Stimulated activated CD4-positive, alpha-beta T cell treated with anti-CD3 and anti-CD28 coated beads, Interleukin-1b, Interleukin-23, amount 100 ng/mL, for 48 hours (primary cell): ENCODE results near the gene CCNT2.
"Not testable (repeated sequence)": the region's sequence is repeated elsewhere in the genome, so short reads cannot be mapped to it uniquely, and the experiment has no call there.

ENCODE experiments used
- DNase-seq: peaks from one replicate; pipeline ENCODE4 v3.0.0-alpha.2; 2020

Gene CCNT2

DNA sequence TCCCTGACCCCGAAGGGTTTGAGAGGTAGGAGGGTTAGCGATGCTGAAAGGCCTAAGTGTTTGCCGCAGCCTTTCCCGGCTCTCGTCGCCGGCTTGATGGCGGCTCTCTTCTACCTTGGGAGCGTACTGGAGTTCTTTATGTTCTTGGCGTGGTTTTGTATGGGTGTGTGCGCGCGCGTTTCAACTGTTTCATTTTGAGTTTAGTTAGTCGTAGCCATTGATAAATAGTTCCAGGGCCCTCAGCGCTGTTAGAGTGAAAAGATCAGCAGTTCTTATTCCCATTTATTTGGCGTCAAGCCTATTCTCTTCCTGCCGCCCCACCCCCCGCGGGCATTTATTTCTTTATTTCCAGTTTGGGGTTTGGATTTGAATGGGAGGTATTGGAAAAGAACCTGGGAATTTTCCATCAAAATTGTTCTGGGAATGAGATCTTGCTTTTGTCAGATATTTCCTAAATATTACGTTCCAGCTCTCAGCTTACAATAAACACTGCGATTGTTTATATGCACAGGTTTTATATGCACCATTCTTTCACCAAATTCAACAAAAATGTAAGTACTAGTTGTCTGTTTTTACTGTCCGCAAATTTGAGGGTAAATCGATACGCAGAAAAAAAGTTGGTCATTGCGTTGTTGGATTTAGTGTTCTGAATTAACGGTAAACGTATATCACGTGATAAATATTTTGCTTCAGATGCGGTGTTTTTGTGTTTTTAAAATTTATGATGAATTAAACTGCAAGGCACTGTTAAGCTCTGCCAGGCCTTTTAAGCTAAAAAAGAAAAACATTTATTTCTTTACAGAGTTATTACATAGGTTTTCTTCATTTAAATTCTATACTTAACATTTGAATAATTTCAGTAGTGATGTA is 954 bp downstream of the CCNT2 start:
- peak; percentile 68 for DNase-seq

DNA sequence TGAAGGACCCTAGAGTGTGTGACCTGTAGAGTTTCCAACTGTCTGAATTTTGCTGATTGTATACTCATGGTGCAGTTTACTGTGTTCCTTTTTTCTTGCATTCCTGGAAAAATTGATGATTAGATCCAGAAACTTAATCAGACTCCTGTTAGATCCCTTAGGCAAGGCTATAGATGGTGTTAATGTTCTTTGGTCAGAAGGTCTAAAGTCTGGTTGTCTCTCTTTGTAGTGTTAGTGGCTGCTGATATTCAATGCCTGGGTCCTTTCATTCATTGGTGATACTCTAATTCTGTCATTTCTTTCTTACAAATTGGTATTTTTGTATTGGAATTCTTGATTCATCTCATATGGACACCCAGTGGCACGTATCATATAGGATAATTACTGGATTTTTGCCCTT is 6.3 kb downstream of the CCNT2 start:
- DNase-seq, result no peak

DNA sequence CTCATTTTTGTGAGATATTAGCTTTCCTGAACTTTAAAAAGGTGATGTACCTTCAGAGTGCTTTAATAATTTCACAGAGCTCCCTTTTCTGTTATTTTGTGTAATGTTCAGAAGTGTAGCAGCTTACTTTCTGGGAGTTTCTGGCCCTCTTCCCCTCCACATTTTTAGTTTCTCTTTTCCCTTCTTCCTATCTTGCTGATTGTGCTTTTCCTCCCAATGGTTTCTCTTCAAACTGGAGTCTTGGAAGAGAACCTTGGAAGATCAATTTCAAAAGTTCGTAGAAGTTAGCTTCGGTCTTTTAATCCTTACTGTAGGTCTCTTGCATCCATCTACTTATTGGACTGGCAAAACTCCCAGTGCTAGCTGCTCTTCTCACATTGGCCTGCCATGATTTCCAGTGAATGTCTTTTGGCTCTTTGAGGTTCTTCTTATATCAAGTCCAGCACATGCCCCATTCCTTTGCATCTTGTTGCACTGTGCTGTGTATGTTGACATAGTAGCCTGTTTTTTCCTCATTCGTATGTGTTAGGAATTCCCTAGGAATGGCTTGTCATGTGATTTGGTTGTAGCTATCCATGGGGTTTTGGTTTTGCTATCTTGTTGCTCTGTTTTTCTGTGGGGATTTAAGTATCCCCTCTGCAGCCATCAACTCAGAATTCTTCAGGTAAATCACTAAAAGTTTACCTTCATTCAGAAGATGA is 7.8 kb downstream of the CCNT2 start:
- no peak for DNase-seq

DNA sequence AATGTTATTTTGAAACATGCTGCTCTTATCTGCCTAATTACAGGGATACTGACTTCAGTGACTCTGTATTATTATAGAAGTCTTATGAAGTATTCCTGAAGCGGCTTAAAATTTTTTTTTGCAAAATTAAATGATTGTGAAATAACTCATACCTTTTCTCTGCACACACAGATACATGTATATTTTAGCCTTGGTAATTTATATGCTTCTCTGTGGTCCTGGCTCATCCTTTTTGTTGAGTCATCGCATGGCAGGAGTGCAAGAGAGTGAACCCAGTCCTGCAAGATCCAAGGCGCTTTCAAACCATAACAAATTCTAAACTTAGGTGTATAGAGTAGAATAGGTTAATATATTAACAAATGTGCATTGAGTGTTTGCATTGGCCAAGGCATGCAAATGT is 8.6 kb downstream of the CCNT2 start:
- DNase-seq, result no peak

DNA sequence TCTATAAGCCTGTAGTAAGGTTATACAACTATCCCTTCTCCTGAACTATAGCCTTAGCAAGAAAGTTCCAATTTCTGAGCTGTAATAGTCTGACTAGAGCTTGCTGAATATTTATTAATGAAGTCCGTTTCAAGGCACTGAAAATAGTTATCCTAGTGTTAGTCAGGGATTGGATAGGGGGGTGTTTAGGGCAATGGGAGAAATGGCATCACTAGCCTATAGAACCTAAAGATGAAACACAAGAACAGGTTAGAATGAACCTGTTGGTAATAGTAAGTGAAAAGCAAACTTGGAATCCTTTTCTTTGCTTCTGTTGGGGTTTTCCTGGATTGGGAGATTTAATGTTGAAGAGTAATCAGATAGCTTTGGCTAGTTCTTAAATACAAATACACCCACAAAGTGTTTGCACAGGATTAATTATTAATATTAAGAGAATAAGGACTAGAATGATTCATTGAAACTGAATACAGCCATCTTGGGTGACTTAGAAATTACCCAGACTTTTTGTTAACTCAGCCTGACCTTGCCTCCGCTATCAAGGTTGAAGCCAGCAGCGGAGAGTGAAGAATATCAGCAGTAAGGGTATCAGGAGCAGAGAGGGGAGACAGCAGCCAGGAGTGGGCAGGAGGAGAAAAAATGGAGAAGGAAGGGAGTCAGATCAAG is 14.4 kb downstream of the CCNT2 start:
- DNase-seq, result no peak

DNA sequence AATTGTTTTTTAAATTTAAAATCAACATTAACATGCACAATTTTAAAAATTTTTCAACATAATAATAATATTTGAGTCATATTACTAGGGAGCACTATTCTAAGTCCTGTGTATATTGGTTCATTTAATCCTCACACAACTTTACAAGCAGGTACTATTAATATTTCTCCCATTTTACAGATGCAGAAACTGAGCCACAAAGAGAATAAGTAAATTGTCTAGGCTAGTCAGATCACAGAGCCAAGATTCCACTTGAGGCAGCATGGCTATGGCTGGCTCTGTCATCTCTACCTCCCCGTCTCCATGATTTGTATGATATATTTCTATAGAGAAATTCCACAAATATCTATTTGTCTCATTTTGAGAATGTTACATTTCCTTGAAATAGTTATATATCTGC is 15.1 kb downstream of the CCNT2 start:
- DNase-seq, result no peak

DNA sequence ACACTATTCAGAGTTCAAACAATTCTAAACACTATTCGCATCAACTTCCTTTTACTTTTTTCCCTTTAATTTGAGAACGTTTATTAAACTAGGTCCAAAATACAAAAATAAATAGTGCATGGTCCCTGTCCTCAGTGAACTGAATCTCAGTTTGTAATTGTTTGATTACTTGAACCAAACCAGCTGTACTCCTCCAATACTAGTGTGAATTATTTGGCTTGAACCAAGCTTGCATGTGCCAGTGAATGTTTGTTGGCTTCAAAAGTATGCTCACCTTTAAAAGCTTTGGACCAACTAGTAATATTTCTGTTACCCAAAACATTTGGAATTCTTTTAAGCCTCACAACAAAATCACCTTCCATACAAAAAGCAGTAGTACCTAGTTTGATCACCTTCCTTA is 15.5 kb downstream of the CCNT2 start:
- DNase-seq, result no peak

DNA sequence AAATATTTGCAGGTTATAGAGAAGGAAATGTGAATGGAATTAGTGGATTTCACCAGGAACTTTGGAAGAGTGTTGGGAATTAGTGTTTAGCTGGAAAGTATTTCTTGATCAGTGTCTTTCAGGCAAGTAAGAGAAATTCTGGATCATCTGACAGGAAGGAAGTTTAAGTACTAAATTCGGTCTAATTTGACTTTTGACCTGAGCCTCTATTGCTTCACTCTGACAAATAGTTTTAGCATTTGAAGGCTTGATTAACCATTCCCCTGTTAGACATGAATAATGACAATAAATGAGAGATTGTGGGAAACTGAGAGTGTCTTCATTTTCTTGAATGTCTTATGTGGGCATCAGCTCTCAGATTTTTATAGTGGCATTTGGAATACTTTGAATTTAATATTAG is 16.0 kb downstream of the CCNT2 start:
- DNase-seq, result no peak

DNA sequence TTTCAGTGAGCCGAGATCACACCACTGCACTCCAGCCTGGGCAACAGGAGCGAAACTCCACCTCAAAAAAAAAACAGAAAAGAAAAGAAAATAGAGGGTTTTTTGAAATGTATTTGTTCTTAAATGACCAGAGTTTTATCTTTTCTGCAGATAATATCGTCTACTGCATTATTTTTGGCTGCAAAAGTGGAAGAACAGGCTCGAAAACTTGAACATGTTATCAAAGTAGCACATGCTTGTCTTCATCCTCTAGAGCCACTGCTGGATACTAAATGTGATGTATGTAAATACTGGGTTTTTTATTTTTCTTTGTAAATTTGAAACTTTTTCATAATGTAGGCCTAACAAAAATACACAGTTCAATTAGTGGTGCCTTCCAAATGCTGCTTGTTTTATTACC is 18.1 kb downstream of the CCNT2 start:
- DNase-seq, result no peak

DNA sequence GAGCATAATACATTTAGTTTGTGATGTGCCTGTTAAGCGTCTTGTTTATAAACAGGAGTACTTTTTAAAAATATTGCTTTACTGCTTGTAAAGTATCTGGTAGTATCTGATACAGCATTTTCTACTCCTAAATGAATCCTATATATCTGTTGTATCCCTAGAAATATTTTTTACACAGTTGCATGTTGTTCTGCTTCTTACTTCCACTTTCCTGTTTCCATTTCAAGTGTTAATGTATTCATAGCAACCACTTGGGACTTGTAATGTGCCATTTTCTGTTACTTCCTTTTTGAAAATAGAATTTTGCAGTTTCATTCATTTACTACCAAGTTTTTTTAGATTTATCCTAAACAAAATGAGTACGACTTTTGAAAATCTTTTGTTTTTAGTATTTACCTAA is 24.9 kb downstream of the CCNT2 start:
- DNase-seq, result no peak

DNA sequence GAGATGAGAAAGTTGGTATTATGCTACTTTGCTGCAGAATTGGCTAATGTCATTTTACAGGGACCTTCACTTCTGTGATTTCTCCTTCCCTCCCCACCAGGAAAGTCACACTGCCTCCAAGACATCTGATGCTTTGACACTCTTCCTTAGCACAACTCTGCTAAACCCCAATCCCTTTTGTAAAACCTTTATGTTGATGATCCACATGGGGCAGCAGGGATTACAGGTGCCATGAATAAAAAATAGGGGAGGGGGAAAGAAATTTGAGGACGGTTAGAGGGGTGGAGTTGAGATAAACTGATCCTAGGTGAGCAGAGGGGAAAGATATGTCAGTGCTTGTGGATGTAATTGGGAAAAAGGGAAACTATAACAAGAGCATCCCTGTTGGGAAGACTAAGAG is 26.4 kb downstream of the CCNT2 start:
- DNase-seq, result no peak

DNA sequence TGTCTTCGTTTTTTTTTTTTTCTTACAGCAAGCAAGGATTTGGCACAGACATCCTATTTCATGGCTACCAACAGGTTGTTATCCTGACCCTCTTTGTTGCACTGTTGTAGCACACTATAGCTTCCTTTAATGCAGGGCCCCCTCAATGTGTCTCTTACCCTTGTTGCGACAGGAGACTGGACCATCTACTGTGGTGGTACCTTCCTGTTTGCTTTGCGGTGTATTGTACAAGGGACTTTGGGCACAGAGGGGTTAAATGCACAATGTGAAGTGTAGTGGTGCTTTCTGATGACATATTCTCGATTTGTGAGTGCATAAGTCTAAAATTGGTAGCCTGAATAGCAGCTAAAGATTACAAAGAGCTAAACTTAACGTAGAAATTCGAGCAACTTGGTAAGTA is 27.5 kb downstream of the CCNT2 start:
- DNase-seq, result no peak

DNA sequence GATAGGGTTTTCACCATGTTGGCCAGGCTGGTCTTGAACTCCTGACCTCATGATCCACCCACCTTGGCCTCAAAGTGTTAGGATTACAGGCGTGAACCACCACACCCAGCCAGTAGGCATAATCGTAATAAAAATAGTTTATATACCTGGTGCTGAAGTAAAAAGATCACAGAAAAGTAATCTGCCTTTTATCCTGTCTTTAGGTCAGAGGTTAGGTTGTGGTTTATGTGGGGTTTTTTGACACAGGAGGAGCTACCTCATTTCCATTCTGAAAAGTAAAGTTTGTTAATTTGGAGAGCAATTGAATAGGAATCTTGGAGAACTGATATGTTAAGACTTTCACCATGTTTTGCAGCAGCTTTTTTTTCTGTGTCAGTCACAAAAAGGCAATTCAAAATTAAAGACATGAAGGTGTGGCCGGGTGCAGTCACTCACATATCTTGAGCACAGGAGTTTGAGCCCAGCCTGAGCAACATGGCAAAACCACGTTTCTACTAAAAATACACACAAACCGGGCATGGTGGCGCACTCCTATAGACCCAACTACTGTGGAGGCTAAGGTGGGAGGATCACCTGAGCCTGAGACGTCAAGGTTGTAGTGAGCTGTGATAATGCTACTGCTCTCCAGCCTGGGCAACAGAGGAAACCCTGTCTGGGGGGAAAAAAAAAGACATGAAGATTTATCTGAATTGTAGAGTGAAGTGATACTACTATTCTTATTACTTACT is 31.5 kb downstream of the CCNT2 start:
- DNase-seq, result no peak

DNA sequence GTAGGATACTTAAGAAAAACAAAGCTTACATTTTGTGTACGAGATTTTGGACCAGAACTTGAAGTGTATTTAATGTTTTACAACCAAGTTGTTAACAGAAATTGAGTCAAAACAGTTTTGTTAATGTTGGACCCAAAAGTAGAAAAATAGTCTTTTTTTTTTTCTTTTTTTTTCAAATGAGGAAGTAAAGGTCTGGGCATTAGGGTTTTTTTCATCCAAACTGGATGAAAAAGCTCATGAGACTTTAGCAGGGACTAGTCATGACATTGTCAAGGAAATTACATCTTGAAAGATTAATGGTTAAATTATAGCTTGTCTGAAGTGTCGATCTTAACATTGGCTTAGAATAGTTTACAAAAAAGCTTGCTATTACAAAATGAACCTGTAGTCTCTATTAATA is 32.3 kb downstream of the CCNT2 start:
- DNase-seq, result no peak

DNA sequence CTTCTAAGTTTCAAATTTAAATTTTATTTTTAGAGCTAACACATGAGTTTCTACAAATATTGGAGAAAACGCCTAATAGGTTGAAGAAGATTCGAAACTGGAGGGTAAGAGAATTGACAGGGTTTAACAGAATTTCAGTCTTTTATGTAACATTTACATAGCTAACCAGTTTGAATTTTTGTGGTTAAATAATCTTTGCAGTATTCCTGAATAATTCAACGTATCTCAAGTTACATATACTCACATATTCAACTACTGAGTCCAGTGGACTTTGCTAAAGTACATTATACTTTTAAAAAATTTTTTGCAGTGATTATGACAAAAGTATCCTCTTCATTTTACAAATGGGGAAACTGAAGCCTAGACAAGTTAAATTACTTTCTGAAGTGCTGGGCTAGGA is 34.0 kb downstream of the CCNT2 start:
- DNase-seq, result no peak

DNA sequence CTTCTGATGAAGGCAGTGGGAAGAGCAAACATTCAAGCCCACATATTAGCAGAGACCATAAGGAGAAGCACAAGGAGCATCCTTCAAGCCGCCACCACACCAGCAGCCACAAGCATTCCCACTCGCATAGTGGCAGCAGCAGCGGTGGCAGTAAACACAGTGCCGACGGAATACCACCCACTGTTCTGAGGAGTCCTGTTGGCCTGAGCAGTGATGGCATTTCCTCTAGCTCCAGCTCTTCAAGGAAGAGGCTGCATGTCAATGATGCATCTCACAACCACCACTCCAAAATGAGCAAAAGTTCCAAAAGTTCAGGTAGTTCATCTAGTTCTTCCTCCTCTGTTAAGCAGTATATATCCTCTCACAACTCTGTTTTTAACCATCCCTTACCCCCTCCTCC is 35.4 kb downstream of the CCNT2 start:
- DNase-seq, result no peak

DNA sequence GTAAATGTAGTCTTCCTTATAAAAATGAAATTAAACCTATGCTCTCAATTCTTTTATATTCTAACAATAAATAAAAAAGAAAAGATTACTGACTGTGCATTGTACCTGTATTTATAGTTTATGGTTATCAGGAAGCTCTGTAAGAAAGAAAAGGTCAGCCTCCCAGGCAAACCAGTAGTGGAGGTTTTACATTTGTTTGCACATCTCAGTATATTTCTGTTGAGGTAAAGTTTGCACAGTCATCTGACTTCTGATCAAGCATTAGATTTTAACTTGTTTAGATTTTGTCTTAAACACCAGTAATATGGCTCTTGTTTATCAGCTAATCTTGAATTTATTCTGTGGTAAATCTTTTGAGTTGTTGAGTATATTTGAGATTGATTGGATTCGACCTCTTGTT is 37.1 kb downstream of the CCNT2 start:
- DNase-seq, result no peak

DNA sequence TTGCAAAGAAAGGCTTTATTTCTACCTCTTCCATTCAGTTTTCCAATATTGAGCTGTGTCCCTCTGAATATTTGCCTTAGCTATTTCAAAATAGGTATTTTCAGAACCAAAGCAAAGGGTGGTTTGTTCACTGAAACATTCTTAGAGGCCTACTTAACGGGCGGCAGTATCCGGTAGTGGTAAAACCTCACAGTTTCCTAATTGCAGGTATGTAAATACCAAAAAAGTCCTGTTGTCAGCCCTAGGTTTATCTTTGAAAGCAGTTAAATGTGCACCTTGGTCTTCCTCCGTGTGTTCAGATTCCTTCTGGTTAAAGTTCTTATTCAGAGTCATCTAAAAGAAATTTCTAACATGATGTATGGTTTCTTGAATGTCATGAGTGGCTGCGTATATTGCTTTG is 38.9 kb downstream of the CCNT2 start:
- no peak for DNase-seq

DNA sequence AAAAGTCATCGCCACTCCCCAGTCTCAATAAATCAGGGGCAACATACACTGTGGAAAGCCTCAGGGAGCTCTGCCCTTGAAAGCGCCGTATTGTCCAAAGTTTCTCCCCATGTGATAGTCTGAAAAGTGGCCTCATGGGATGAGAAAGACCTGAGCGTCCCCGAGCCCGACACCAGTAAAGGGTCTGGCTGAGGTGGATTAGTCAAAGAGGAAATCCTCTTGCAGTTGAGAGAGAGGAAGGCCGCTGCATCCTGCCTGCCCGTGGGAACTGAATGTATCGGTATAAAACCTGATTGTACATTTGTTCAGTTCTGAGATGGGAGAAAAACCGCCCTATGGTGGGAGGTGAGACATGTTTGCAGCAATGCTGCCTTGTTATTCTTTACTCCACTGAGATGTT is 48.5 kb downstream of the CCNT2 start:
- DNase-seq, result not testable (repeated sequence)

DNA sequence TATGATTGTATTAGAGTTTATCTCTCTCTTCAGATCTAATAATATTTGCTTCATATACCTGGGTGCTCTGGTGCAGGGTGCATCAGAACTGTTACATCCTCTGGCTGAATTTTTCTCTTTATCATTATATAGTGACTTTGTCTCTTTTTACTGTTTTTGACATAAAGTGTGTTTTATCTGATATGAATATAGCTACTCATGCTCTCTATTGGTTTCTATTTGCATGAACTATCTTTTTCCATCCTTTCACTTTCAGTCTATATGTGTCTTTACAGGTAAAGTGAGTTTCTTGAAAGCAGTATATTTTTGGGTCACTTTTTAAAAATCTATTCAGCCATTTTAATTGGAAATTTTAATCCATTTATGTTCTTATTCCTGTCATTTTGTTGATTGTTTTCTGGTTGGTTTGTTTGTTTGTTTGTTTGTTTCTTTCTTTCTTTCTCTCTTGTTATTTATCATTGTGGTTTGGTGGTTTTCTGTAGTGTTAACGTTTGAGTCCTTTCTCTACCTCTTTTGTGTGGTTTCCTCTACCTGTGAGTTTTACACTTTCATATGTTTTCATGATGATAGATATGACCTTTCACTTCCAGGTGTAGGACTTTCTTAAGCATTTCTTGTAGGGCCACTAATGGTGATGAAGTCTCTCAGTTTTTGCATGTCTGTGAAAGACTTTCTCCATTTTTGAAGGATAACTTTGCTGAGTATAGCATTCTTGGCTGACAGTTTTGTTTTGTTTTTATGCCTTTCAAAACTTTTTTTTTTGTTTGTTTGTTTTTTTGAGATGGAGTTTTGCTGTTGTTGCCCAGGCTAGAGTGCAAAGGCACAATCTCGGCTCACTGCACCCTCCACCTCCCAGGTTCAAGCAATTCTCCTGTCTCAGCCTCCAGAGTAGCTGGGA is 54.9 kb downstream of the CCNT2 start:
- DNase-seq, result no peak

DNA sequence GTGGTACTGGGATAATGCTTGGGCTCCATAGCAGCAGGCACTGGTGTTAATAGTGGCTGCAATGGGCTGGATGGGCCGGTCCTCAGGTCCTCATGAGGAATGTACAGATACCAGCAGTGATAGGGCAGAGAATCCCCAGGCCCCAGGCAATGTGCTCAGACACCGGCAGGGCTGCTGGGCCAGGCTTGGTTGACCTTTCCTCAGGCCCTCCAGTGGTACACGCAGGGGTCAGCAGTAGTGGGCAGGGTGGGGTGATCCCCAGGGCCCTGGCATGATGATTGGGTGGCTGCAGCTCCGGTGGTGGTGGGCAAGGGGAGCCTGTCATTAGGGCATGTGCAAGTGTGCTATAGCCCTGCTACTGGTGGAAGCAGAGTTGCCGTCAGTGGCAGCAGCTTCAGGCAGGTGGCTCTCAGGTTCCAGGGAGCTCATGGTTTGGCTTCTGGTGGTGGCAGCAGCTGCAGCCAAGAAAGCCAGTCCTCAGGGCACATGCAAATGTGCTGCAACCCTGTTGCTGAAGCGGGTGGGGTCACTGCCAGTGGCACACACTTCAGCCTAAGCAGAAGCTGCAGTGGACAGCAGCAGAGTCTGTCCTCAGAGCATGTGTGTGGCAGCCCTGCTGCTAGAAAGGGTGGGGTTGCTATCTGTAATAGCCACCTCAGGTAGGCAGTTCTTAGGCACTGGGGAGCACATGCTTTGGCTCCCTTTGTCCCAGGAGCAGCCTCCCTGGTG is 56.8 kb downstream of the CCNT2 start:
- DNase-seq, result no peak
